GM19467 (cell line): ENCODE data around the gene RAD51B.

Experiments used
- ATAC-seq: cut with Tn5 transposase; IDR thresholded peaks from one replicate; pipeline ENCODE4 v1.9.1; 2021; ENCODE audit warnings: mild to moderate bottlenecking, moderate library complexity; ENCODE audit not compliant: unreplicated experiment

RAD51B gene

DNA sequence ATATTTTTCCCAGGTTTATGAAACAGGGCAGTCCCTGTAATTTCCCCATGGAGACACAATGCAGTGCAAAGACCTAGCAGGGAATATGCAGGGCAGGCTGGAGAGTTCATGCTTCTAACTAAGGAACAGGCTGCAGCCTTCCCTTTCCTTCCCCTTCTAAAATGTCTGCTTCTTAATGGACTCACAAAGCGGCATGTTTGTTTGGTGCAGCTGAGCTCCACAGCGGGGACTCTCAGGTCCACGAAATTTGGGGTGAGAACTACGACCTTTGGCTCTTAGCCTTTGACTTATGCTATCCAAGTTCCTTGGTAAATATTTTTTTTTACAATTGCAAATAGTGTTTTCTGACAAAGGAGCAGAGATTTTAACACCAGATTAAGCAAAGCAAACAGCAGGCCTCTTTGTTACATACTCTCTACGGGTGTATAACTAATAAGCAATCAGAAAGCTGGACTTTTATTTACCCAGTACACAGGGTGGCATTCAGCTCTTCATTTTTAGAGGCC, 649.7 kb downstream of the RAD51B start:
- no peak for ATAC-seq

DNA sequence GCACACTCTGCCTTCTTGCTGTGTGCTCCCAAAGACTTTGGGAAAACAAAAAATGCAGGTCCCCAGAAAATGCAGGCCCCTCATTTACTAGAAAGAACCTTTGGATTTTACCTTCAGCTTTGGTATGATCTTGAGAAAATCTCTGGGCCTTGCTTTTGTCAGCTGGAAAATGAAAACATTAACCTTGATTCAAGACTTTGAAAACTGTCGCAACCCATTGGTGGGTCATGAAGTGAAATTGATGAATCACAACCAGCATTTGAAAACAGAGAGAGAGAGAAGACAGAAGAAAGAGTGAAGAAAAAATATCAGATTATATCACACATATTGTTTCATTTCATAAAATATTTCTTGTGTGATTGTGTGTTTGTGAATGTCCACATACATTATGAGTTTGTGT, 650.8 kb downstream of the RAD51B start:
- no peak for ATAC-seq

DNA sequence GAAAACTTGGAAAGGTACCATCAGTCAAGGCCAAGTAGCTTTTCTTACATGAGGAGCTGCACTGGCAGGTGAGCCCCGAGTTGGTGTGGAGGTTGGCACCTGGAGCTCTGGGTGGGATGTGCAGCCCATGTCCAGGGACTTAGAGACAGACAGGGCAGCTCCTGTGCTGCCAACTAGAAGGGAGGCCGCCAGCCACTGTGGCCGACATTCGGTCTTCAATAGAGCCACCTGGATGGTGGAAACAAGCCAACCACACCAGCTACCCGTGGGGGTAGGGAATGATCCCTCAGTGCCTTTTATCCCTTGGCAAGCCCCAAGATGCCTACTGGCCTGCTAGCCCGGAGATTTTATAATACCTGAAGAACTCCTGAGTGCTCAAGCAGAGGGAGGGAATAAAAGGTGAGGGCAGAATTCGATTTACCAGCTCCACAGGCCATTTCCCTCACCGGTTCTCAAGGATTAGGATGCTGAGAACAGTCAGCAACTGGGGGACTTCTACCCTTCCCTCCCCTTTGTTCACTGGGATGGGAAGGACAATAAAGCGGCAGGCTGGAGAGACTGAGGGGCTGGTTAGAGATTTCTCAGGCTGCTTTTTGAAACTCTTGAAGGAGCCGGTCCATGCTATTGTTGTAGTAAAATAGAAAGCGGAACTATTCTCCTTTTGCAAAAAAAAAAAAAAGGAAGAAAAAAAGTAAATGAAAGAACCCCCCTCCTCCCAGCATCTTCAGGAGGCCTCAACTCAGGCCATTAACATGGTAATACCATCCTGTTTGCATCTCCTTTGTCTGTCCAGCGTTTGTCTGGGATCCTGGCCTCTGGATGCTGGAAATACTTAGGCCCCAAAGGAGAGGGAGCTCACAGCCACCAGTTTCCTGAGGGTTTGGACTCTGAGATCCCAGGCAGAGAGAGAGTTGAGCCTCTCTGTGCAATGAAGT, 651.7 kb downstream of the RAD51B start:
- ATAC-seq = no peak

DNA sequence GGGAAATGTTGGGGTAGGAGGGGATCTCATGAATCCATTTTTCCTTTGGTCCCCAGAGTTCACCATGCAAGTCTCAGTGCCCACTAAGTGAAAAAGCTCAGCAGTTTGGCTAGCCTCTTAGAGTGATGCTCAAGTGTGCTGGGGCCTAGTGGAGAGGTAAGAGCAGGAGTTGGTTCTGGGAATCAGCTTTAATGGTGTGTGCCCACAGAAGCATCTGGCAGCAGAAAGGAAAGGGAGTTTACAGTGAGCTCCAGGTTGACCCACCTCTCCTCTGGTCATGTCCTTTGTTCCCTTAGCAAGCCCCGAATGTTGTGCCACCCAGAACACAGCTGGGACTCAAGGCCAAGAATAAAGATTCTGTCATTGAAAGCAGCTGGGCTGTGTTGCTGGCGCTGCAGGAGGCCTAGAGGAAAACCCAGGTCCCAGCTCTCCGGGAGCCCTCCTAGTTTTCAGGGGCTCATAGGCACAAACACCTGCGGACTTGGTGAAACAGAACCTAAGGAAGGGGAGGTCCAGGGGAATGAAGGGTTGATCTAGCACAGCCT, 652.5 kb downstream of the RAD51B start:
- no peak for ATAC-seq

DNA sequence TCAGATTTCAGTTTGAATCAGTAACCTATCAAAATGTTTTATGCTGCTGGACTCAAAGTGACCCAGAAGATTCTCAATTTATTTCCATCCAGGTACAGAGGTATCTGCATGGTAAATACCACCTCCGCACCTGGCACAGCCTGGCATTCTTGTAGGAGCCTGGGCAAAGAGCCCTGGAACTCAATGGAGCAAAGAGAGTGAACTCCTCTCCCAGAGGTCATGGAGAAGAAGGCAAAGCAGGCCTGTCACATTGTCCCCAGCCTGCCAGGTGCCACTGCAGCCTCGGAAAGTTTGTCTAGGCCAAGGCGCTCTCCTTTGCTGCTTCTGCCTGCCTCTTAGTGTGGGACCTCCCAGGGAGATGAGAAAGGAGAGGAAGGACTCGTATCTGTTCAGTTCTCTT, 653.5 kb downstream of the RAD51B start:
- no peak for ATAC-seq

DNA sequence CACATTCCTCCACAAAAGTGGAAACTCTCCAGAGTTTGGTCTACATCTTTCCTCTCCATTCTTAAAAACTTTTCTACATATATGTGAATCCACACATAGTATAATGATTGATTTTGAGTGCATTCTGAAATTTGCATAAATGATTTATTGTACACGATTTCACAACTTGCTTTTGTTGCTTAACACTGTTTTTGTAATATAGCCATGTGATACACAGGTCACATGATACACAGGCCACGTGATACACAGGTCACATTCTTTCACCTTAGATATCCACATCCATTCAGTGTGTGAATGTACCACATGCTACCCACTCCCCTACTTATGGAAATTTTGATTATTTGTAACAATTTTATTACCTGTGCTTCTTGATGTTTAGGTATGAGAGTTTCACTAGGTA, 654.2 kb downstream of the RAD51B start:
- ATAC-seq = no peak

DNA sequence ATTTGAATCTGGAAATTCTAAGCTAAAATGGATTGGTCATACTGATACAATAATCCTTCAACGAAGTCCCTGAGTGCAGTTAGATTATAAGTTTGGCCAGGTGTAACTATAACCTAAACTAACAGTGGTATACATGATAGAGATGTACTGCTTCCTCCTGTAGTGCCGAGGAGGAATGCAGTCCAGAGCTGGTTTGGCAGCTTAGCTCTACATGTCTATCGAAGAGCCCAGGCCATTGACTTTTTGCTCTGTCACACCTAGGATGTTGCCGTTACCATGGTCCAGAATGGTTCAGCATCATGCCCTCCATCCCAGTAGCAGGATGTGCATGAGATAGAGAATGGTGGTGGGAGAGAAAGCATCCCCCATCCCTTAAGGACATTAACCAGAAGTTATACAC, 655.2 kb downstream of the RAD51B start:
- no peak for ATAC-seq

DNA sequence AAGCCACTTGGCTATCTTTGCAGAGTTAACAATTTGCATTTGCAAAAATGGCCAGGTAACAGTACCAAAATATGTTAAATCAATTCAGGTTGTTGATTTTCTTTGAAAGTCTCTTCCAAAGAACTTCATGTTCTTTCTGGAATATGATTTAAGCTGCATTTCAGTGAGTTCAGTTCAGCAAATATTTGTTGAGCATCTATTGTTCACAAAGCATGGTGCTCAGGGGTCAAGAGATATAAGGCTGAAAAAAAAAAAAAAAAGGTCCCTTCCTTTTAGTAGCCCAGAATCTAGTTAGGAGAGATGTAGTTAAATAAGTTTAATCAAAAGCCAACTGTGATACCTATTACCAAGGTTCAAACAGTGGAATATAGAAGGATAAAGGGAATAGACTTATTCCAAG, 656.2 kb downstream of the RAD51B start:
- no peak for ATAC-seq

DNA sequence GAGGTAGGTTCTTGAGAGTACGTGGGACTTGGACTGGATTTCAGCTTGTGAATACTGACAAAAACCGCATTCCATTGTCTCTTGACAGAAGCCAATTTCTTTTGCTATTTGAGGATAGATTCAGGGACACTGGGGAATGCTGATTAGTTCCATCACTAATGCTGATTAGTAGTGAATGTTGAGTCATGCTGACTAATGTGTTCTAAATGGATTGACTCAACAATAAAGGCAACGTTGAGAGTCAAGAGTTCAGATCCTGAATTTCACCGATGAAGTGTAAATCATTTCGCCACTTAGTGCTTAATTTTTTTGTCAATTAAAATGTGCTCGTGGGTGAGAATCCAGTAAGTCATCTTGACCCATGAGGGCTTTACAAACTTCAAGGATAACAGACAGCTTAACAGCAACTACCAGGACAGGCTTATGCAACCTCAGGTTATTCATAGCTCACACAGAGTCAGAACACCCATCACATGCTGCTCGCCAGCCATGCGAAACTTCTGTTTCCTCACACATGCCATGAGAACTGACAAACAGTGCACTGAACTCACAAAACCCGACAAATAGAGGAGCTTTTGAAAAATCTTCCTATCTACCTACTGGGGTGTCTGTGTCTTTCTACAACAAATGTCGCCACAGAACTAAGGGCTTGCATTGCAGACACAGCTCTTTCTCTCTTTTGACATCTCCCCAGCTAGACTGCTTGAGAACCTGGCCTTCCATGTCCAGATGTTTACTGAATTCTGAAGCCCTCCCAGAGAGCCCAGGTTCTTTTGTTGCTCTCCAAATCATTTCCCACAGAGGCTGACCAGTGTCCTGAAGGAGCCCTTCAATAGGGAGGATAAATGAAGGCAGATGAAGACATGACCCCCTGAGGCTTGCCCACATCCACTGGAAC, 656.9 kb downstream of the RAD51B start:
- peak; percentile 69 for ATAC-seq

DNA sequence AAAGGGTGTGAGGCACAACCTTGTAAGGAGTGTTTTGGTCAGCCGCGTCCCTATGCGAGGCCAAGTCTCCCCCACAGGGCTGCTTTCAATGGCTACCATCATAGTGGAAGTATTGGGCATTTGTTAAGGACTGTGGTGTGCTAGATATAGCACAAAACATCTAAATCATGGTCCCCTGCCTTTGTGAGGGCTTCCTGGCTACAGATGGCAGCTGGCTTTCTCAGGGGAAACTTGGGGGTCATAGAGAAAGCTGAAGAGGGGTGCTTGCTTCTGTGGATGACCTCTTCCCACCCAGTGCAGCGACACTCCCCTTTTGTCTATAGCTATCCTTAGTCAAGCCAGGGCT, 657.5 kb downstream of the RAD51B start:
- ATAC-seq = no peak

DNA sequence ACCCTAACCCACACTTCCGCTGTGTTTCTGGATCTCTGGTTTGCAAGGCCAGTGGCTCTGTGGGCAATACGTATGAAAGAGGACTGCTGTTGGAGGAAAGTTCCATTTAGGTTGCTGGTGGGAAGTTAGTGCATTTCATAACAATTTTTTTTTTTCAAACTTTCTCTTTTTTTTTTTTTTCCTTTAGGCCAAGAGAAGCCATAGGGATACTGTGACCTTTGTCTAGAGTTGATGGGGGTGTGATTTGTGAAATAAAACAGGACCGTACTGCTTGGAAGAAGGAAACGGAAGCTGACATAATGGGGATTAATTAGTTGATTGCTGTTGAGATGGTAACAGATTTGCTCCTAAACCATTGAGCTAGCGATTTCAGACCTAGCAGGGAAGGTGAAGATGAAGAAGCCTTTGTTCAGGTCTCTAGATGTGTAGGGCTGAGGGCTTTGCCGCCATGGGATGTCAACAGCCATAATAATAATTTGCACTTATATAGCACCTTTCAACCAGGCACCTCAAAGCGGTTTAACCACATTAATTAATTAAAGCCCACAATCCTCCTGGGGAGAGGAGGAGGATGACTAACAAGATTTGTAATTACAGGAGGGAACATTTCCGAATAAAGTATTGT, 658.0 kb downstream of the RAD51B start:
- no peak for ATAC-seq

DNA sequence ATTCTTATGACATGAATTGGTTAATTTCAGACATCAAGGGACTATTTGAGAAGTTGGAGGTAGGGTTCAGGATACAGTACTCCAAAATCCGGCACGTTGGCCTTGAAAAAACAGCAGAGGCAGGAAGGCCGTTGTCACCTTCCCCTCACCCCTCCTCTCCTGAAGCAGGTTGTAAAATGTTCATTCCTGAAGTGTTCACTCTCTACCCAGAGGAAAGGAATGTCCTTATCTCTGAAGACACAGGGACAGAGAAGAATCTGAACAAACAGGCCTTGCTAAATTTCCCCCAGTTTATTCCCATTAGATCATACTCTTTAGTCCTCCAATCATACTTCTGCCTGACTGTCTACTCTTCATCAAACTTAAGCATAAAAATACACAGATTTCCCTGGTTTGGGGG, 659.7 kb downstream of the RAD51B start:
- no peak for ATAC-seq

DNA sequence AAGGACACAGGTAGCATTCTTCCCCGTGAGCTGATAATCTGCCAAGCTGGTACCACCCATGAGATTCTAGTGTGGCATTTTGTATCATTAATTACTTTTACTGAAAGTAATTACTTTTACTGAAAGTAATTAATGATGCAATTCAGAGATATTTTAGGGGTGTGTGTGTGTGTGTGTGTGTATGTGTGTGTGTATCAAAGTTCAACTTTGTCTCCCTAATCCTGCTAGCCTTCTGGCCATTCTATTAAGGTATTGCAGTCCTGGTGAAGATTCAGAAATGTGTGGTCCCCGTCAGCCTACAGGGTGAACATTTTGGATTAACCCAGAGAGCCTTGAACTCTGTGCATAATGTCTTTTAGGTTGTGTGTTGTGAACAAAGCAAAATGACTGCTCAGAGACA, 662.4 kb downstream of the RAD51B start:
- no peak for ATAC-seq

DNA sequence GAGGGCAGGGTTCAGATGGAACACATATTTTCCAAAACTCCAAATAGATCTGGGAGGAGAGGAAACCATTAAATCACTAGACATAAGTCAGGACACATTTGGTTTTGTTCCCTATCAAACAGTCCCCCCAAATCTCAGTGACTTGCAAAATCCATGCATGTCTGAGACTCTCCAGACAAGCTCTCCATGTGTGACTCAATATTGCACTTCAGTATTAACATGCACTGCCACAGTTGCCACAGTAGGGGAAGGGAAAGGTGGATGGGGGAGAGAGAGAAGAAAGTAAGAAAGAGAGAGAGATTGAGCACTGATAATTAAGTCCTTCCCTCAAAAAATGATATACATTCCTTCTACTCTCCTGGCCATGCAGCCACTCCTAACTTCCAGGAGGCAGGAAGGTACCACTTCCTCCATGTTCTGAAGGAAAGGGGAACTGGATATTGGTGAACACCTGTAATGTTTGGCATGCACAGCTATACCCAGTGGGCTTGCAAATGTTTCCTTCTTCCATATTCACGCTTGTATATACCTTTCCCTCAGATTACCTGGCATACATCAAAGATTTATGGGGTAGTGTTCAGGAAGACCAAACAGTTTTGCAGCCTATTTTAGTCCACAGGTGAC, 663.3 kb downstream of the RAD51B start:
- no peak for ATAC-seq

DNA sequence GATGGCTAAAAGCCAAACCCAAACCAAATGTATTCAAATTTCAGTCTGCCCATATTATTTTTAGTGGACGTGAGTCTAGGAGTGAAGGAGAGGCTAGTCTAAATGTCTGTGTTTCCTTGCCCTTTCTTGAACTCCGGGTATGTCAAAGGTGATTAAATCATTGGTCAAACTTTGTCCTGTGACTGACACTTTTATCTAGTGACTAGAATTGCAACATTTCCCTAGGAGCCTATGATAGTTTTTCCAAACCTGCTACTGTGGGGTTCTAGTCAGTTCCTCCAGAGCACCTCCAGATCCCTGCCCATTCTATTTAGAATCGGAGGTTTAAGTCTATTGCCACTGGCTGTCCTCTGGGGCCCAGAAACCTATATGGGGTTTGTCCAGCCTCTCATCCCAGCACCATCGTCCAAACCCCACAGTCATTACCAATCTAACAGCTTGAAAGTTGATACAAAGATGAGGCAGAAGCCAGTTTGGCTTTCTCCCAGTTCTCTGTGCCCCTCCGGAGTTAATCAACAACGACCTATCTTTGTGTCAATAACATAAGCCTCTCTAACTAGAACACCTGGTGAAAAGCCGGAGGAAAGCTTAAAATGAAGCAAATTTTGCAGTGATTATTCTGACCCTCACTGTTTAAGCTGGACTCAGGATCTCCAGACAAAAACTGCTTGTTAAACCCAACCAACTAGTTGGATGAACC, 666.6 kb downstream of the RAD51B start:
- no peak for ATAC-seq

DNA sequence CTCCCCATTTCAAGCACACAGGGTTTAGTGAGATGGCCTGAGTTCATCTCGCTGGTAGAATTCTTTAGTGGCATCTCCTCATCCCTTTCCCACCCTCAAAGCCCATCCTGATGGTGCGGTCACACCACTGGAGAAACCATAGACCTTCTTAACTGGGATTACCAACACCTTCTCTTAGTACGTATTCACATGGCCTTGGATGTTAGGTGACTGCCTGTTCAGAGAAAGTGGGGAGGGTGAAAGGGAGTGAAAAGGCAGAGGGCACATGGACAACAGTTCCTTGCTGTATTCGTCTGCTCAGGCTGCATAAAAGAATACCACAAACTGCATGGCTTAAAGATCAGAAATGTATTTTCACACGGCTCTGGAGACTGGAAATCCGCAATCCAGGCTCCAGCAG, 667.2 kb downstream of the RAD51B start:
- ATAC-seq = no peak

DNA sequence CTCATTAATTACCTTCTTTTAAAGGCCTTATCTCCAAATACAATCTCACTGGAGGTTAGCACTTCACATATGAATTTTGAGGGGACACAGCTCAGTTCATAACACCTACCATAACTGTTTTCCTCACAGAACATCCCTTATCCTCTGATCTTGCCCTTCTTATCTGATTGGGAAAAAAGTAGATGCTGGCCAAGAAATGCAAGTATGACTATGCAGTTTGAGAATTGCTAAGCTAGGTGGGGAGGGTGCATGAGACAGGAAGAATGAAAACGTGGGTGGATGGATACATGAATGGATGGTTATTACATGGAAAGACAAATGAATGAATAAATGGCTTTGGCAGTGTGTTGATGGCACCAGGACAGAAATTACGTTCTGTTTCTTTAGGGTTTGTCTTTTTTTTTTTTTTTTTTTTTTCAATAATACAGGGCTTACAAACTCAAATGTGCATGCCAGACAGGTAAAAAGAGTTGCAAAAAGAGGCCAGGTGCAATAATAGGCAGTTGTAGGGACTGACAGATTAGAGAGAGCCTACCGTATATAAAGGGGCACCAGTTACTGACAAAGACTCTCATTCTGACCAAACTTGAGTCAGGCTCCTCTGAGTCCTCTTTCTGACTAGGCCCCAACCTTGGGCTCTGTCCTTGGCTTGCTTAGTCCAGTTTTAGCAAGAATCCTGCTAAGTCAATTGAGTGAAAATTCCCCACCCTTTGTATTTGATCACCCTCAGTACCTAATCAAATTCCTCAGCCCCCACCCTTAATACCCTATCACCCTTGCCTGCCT, 668.4 kb downstream of the RAD51B start:
- ATAC-seq = no peak

DNA sequence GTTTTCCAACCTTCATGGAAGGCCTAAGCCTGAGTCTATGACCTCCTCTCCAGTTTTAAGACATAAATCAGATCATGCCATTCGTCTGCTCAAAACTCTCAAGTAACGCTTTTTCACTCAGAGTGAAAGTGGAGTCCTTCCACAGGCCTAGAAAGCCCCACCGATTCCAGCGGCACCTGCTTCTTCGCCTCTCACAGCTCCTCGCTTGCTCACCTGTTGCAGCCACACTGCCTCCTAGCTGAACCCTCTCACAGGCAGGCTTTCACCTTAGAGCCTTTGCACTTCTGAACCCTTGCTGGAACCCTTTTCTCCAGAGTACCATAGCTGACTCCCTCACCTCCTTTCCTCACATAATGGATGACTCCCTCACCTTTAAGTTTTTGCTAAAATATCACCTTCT, 672.2 kb downstream of the RAD51B start:
- no peak for ATAC-seq
